Neural cell (in vitro differentiated cells): ENCODE measurements around the gene MYH13.

Experiments used
- CTCF ChIP-seq: fragments of 450-650 bp; IDR thresholded peaks from 2 replicates; pipeline ENCODE4 v1.5.1; 2014; ENCODE audit warnings: antibody characterized with exemption, mild to moderate bottlenecking, moderate library complexity; ENCODE audit not compliant: poor library complexity, severe bottlenecking
- EZH2 ChIP-seq: fragments of 200-600, 300-800 bp; shearing (Covaris generic), sonication (generic); IDR thresholded peaks from 2 replicates; pipeline ENCODE4 v1.6.1; 2014; ENCODE audit warnings: antibody characterized with exemption, low read length, borderline replicate concordance, mild to moderate bottlenecking; ENCODE audit not compliant: insufficient read depth, poor library complexity, severe bottlenecking
- MXI1 ChIP-seq: fragments of 450-650 bp; conservative IDR thresholded peaks from 2 replicates; pipeline ENCODE4 v1.6.1; 2014; ENCODE audit warnings: antibody characterized with exemption, mild to moderate bottlenecking; ENCODE audit not compliant: poor library complexity, severe bottlenecking

GRCh38 chr17:10285896-10286295 lies 86.9 kb downstream of the MYH13 start:
- TF ChIP-seq EZH2 (no peak), CTCF (no peak), MXI1 (no peak)
